ENCODE measurements around the gene RASAL1. TPM values are rescaled to one million over a fixed set of nuclear protein-coding genes. Genes with fewer than 3 reads are reported as not detected.
A peak's percentile ranks its signal among the peaks of the same experiment; 100 is the strongest.
"Not testable (repeated sequence)": the region's sequence is repeated elsewhere in the genome, so short reads cannot be mapped to it uniquely, and the experiment has no call there.

The RASAL1 gene
- polyA plus RNA-seq, 3 donors from 2014 or later: not detected

- no peak overlapping the region for H3K4me3 Mint-ChIP-seq
- no peaks in the 10 kb centered on the region for H3K9me3 Mint-ChIP-seq
- no peak overlapping the region for H3K27ac Mint-ChIP-seq
- H3K27me3 Mint-ChIP-seq (ENCODE audit: low read depth in 3 of 3): peaks cover 1 to 4% (median 2%) of the 10 kb centered on the region in 3 donors
- no peak for DNase-seq
- no peaks in the 10 kb centered on the region for H3K4me1 Mint-ChIP-seq
- H3K36me3 Mint-ChIP-seq: no peaks in the 10 kb centered on the region
Observed at GRCh38 chr12:113129664-113130456, 5.7 kb downstream of the RASAL1 start.

GRCh38 chr12:113128802-113129663, 6.5 kb downstream of the RASAL1 start:
- Mint-ChIP-seq H3K4me3 (no peak overlapping the region), H3K9me3 (peaks cover 0 to 2% (median 0%) of the 10 kb centered on the region in 6 donors), H3K27ac (no peak overlapping the region), H3K36me3 (no peaks in the 10 kb centered on the region), H3K4me1 (no peaks in the 10 kb centered on the region), H3K27me3 (ENCODE audit: low read depth in 3 of 3) (peaks cover 1 to 5% (median 2%) of the 10 kb centered on the region in 3 donors)
- no peak for DNase-seq

- Mint-ChIP-seq H3K27ac (no peak overlapping the region), H3K4me1 (no peaks in the 10 kb centered on the region), H3K36me3 (no peaks in the 10 kb centered on the region), H3K4me3 (no peak overlapping the region), H3K27me3 (ENCODE audit: low read depth in 3 of 3) (peaks cover 1 to 5% (median 4%) of the 10 kb centered on the region in 3 donors), H3K9me3 (peaks cover 0 to 6% (median 0%) of the 10 kb centered on the region in 6 donors)
- no peak for DNase-seq
Observed at GRCh38 chr12:113127791-113128199, 7.8 kb downstream of the RASAL1 start.

GRCh38 chr12:113120670-113121370, 14.7 kb downstream of the RASAL1 start:
- Mint-ChIP-seq H3K9me3 (peaks cover 0 to 7% (median 0%) of the 10 kb centered on the region in 6 donors), H3K27ac (no peak overlapping the region), H3K27me3 (ENCODE audit: low read depth in 3 of 3) (peaks cover 4 to 12% (median 4%) of the 10 kb centered on the region in 3 donors), H3K36me3 (no peaks in the 10 kb centered on the region), H3K4me1 (no peaks in the 10 kb centered on the region), H3K4me3 (no peak overlapping the region)
- DNase-seq: no peak

GRCh38 chr12:113119980-113120669, 15.4 kb downstream of the RASAL1 start:
- Mint-ChIP-seq H3K4me3 (no peak overlapping the region), H3K27me3 (ENCODE audit: low read depth in 3 of 3) (peaks cover 4 to 12% (median 4%) of the 10 kb centered on the region in 3 donors), H3K9me3 (peaks cover 0 to 7% (median 0%) of the 10 kb centered on the region in 6 donors), H3K36me3 (no peaks in the 10 kb centered on the region), H3K27ac (no peak overlapping the region), H3K4me1 (no peaks in the 10 kb centered on the region)
- no peak for DNase-seq

GRCh38 chr12:113118142-113118541, 17.4 kb downstream of the RASAL1 start:
- Mint-ChIP-seq H3K9me3 (peaks cover 0 to 5% (median 0%) of the 10 kb centered on the region in 6 donors), H3K27ac (no peak overlapping the region), H3K4me1 (no peaks in the 10 kb centered on the region), H3K27me3 (ENCODE audit: low read depth in 3 of 3) (peaks cover 3 to 11% (median 4%) of the 10 kb centered on the region in 3 donors), H3K36me3 (no peaks in the 10 kb centered on the region), H3K4me3 (no peak overlapping the region)
- no peak for DNase-seq

- not testable (repeated sequence) for H3K4me3 Mint-ChIP-seq; H3K27ac Mint-ChIP-seq; H3K4me1 Mint-ChIP-seq; H3K9me3 Mint-ChIP-seq; H3K36me3 Mint-ChIP-seq; H3K27me3 Mint-ChIP-seq (ENCODE audit: low read depth in 3 of 3); DNase-seq
Observed at GRCh38 chr12:113117684-113118083, 17.9 kb downstream of the RASAL1 start.

GRCh38 chr12:113116875-113117274, 18.7 kb downstream of the RASAL1 start:
- no peaks in the 10 kb centered on the region for H3K36me3 Mint-ChIP-seq
- H3K4me1 Mint-ChIP-seq: no peaks in the 10 kb centered on the region
- H3K4me3 Mint-ChIP-seq: no peak overlapping the region
- H3K27me3 Mint-ChIP-seq (ENCODE audit: low read depth in 3 of 3): peaks cover 0 to 6% (median 2%) of the 10 kb centered on the region in 3 donors
- DNase-seq: no peak
- no peaks in the 10 kb centered on the region for H3K9me3 Mint-ChIP-seq
- no peak overlapping the region for H3K27ac Mint-ChIP-seq

- Mint-ChIP-seq H3K4me3 (no peak overlapping the region), H3K27ac (no peak overlapping the region), H3K36me3 (no peaks in the 10 kb centered on the region), H3K27me3 (ENCODE audit: low read depth in 3 of 3) (peaks cover 0 to 4% (median 2%) of the 10 kb centered on the region in 3 donors), H3K4me1 (no peaks in the 10 kb centered on the region), H3K9me3 (no peaks in the 10 kb centered on the region)
- no peak for DNase-seq
Observed at GRCh38 chr12:113115455-113116126, 20.0 kb downstream of the RASAL1 start.

GRCh38 chr12:113114447-113115178, 20.9 kb downstream of the RASAL1 start:
- DNase-seq: no peak
- Mint-ChIP-seq H3K9me3 (no peaks in the 10 kb centered on the region), H3K36me3 (no peaks in the 10 kb centered on the region), H3K4me1 (peaks cover 0 to 9% of the 10 kb centered on the region in 2 donors), H3K27me3 (ENCODE audit: low read depth in 3 of 3) (peaks cover 0 to 2% (median 0%) of the 10 kb centered on the region in 3 donors), H3K4me3 (no peak overlapping the region), H3K27ac (peak overlapping the region in 1 of 6 donors; percentile 22)

- Mint-ChIP-seq H3K36me3 (no peaks in the 10 kb centered on the region), H3K9me3 (no peaks in the 10 kb centered on the region), H3K27ac (no peak overlapping the region), H3K27me3 (ENCODE audit: low read depth in 3 of 3) (peaks cover 0 to 2% (median 0%) of the 10 kb centered on the region in 3 donors), H3K4me3 (no peak overlapping the region), H3K4me1 (peaks cover 0 to 9% of the 10 kb centered on the region in 2 donors)
- no peak for DNase-seq
Observed at GRCh38 chr12:113113397-113113796, 22.2 kb downstream of the RASAL1 start.
